ENCODE data around the gene CMTR1. TPM values are rescaled to one million over a fixed set of nuclear protein-coding genes. Genes with fewer than 3 reads are reported as not detected.
A peak's percentile ranks its signal among the peaks of the same experiment; 100 is the strongest.

Gene CMTR1
- 10 to 100 TPM; 40.8 to 62.4 (median 52.3) TPM for total RNA-seq
- 10 to 100 TPM; 19.4 to 27.5 (median 23.3) TPM for polyA plus RNA-seq
- long read RNA-seq, donor 1 = 0 reads
- long read RNA-seq, donor 2, partial matches to known transcripts = 54 of 54 reads
- long read RNA-seq, donor 2, other reads (novel, unspliced or antisense) = 0 of 54 reads

GRCh38 chr6:37432916-37433656 lies at the start of gene CMTR1:
Gene CMTR1, plus strand, starts transcription at chr6:37433221. Its CDS starts 2,409 bp downstream, at chr6:37435630.
- H3K27me3 ChIP-seq (replicated peaks in 1 of 7) = peaks cover 0 to 6% (median 0%) of the 10 kb centered on the region in 7 donors
- peak within 1 kb of the TSS; percentile 77 to 94 (median 92) for H3K4me3 ChIP-seq
- H3K4me1 ChIP-seq = peaks cover 15 to 49% (median 34%) of the 10 kb centered on the region in 6 donors
- peak within 1 kb of the TSS; percentile 90 to 97 (median 96) for H3K27ac ChIP-seq
- DNase-seq = peak; percentile 99
- peak in 2 of 3 donors; percentile 49 to 67 for TF ChIP-seq POLR2A (IDR thresholded peaks at IDR 0.05)
- TF ChIP-seq POLR2AphosphoS5 (IDR thresholded peaks at IDR 0.05) = peak; percentile 94 to 98 (median 97)
- peak in 5 of 11 experiments; percentile 12 to 27 (median 20) for TF ChIP-seq CTCF (IDR thresholded peaks at IDR 0.05 in 8 of 11, conservative IDR thresholded peaks at IDR 0.05 in 3 of 11)
- peaks cover 0 to 29% (median 25%) of the 10 kb centered on the region in 6 donors for H3K36me3 ChIP-seq
- intact Hi-C loops (cut with DNase I; ENCODE audit: low total_unique reads) = no loop called here
- 0 to 1% (median 0%) methylated on average over 35 to 58 of the region's 61 CpGs for WGBS, 5 donors
- H3K9me3 ChIP-seq = peaks cover 0 to 9% (median 0%) of the 10 kb centered on the region in 8 donors

- no peak overlapping the region for H3K27ac ChIP-seq
- intact Hi-C loops (cut with DNase I; ENCODE audit: low total_unique reads) = no loop called here
- no peak for DNase-seq
- H3K36me3 ChIP-seq = peaks cover 0 to 100% (median 51%) of the 10 kb centered on the region in 6 donors
- no peaks in the 10 kb centered on the region for H3K4me1 ChIP-seq
- H3K27me3 ChIP-seq (replicated peaks in 1 of 7) = no peaks in the 10 kb centered on the region
- no peaks in the 10 kb centered on the region for H3K9me3 ChIP-seq
- no peak overlapping the region for H3K4me3 ChIP-seq
- TF ChIP-seq CTCF (IDR thresholded peaks at IDR 0.05 in 8 of 11, conservative IDR thresholded peaks at IDR 0.05 in 3 of 11) (no peak), POLR2AphosphoS5 (IDR thresholded peaks at IDR 0.05) (no peak), POLR2A (IDR thresholded peaks at IDR 0.05) (no peak)
Measured at GRCh38 chr6:37388578-37388977, 44.4 kb upstream of the CMTR1 start.

- H3K27me3 ChIP-seq (replicated peaks in 1 of 7) = no peaks in the 10 kb centered on the region
- no peak for DNase-seq
- no peak overlapping the region for H3K27ac ChIP-seq
- no peaks in the 10 kb centered on the region for H3K4me1 ChIP-seq
- H3K36me3 ChIP-seq = peaks cover 0 to 100% (median 49%) of the 10 kb centered on the region in 6 donors
- TF ChIP-seq POLR2AphosphoS5 (IDR thresholded peaks at IDR 0.05) (no peak), CTCF (IDR thresholded peaks at IDR 0.05 in 8 of 11, conservative IDR thresholded peaks at IDR 0.05 in 3 of 11) (no peak), POLR2A (IDR thresholded peaks at IDR 0.05) (no peak)
- no peak overlapping the region for H3K4me3 ChIP-seq
- no peaks in the 10 kb centered on the region for H3K9me3 ChIP-seq
- intact Hi-C loops (cut with DNase I; ENCODE audit: low total_unique reads) = no loop called here
- WGBS, 5 donors = 95 to 98% (median 97%) methylated on average over 3 of the region's 3 CpGs
Measured at GRCh38 chr6:37389857-37390256, 43.2 kb upstream of the CMTR1 start.

- Histone ChIP-seq H3K4me3 (no peak overlapping the region), H3K9me3 (no peaks in the 10 kb centered on the region), H3K4me1 (no peaks in the 10 kb centered on the region), H3K36me3 (peaks cover 0 to 95% (median 47%) of the 10 kb centered on the region in 6 donors), H3K27ac (no peak overlapping the region), H3K27me3 (replicated peaks in 1 of 7) (no peaks in the 10 kb centered on the region)
- intact Hi-C loops (cut with DNase I; ENCODE audit: low total_unique reads) = no loop called here
- no peak for DNase-seq
- TF ChIP-seq POLR2A (IDR thresholded peaks at IDR 0.05) (no peak), POLR2AphosphoS5 (IDR thresholded peaks at IDR 0.05) (no peak), CTCF (IDR thresholded peaks at IDR 0.05 in 8 of 11, conservative IDR thresholded peaks at IDR 0.05 in 3 of 11) (no peak)
- 73 to 86% (median 76%) methylated on average over 2 of the region's 2 CpGs for WGBS, 5 donors
Measured at GRCh38 chr6:37391120-37391519, 41.9 kb upstream of the CMTR1 start.

All from spleen (tissue), 13 donors.